Ectodermal cell (in vitro differentiated cells): ENCODE measurements around the gene DUSP28.
"Not testable (repeated sequence)": the region's sequence is repeated elsewhere in the genome, so short reads cannot be mapped to it uniquely, and the experiment has no call there.

ENCODE experiments used
- H3K27ac ChIP-seq: 2 replicates; pipeline ENCODE4 v1.7.0; 2013; ENCODE audit warnings: mild to moderate bottlenecking, low read depth, low read length; ENCODE audit not compliant: insufficient read depth, poor library complexity, severe bottlenecking
- H3K27me3 ChIP-seq: 2 replicates; pipeline ENCODE4 v1.7.0; 2013; ENCODE audit warnings: mild to moderate bottlenecking, low read length; ENCODE audit not compliant: insufficient read depth, control insufficient read depth, poor library complexity, severe bottlenecking
- H3K36me3 ChIP-seq: one replicate; pipeline ENCODE4 v1.7.0; 2013; ENCODE audit warnings: low read length; ENCODE audit not compliant: control insufficient read depth, insufficient read depth
- H3K4me1 ChIP-seq: one replicate; pipeline ENCODE4 v1.7.0; 2013; ENCODE audit warnings: low read length; ENCODE audit not compliant: control insufficient read depth, insufficient read depth
- H3K4me3 ChIP-seq: 2 replicates; pipeline ENCODE4 v1.7.0; 2013; ENCODE audit warnings: low read depth, low read length, control low read depth; ENCODE audit not compliant: insufficient read depth
- H3K9me3 ChIP-seq: 2 replicates; pipeline ENCODE4 v1.7.0; 2013; ENCODE audit warnings: mild to moderate bottlenecking, low read length, moderate library complexity; ENCODE audit not compliant: control insufficient read depth
- WGBS, 2 experiments: methylation state at CpG; one replicate each; pipeline ENCODE4 v1.1.7; 2013; ENCODE audit warnings: missing lambda C conversion rate in 2 of 2; 5-methylcytosine and 5-hydroxymethylcytosine counted together

Gene DUSP28

DNA sequence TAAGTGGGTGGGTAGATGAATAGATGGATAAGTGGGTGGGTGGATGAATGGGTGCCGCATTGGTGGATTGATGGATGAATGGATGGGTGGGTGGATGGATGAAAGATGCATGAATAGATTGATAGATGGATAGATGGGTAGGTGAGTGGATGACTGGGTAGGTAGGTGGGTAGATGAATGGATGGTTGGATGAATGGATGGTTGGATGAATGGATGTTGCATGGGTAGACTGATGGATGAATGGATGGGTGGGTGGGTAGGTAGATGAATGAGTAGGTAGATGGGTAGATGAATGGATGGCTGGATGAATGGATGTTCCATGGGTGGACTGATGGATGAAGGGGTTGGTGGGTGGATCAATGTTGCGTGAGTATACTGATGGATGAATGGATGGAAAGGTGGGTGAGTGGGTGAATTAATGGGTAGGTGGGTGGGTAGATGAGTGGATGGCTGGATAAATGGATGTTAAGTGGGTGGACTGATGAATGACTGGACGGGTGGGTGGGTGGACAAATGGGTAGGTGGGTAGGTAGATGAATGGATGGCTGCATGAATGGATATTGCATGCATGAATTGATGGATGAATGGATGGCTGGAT is 32.9 kb upstream of the DUSP28 start:
- no peaks in the 10 kb centered on the region for H3K9me3 ChIP-seq
- 83% methylated on average over 3 of the region's 3 CpGs for WGBS, 2 experiments
- peaks cover 6% of the 10 kb centered on the region for H3K36me3 ChIP-seq

DNA sequence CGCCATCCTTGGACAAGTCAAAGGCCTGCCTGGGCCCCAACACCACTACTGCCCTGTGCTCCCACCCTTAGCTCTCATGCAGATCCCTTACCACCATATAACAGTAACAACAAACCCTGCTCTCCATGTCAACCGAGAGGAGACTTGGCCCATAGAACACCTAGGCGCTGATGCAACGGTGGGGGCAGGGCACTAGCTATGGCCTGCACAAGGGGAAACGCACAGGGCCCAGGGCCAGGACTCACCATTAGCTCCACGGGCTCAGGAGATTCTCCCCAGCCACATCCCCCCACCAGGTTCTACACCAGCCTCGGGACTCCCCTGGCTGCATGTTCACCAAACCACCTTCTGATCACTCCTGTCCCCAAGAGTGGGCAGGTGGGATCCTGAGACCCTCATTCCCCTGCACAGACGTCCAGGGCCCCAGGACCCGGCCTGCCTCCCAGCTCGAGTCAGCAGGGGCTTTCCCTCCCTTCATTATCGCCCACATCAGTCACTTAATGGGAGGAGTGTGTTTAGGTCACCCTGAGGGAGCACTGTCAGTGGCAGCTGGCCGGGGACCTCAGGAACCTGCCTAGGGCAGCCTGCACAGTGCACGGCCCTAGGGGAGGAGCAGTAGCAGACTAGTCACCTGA is 31.6 kb upstream of the DUSP28 start:
- H3K4me1 ChIP-seq, result no peaks in the 10 kb centered on the region
- H3K27ac ChIP-seq, result no peak overlapping the region
- H3K36me3 ChIP-seq, result peaks cover 6% of the 10 kb centered on the region
- 91 to 92% methylated on average over 12 to 13 of the region's 13 CpGs for WGBS, 2 experiments
- H3K4me3 ChIP-seq, result no peak overlapping the region
- no peaks in the 10 kb centered on the region for H3K9me3 ChIP-seq
- H3K27me3 ChIP-seq, result no peaks in the 10 kb centered on the region

More for the DNA sequence above, 32.9 kb upstream of the DUSP28 start:
- H3K4me1 ChIP-seq, result no peaks in the 10 kb centered on the region
- H3K27me3 ChIP-seq, result no peaks in the 10 kb centered on the region
- H3K27ac ChIP-seq, result no peak overlapping the region
- H3K4me3 ChIP-seq, result no peak overlapping the region

DNA sequence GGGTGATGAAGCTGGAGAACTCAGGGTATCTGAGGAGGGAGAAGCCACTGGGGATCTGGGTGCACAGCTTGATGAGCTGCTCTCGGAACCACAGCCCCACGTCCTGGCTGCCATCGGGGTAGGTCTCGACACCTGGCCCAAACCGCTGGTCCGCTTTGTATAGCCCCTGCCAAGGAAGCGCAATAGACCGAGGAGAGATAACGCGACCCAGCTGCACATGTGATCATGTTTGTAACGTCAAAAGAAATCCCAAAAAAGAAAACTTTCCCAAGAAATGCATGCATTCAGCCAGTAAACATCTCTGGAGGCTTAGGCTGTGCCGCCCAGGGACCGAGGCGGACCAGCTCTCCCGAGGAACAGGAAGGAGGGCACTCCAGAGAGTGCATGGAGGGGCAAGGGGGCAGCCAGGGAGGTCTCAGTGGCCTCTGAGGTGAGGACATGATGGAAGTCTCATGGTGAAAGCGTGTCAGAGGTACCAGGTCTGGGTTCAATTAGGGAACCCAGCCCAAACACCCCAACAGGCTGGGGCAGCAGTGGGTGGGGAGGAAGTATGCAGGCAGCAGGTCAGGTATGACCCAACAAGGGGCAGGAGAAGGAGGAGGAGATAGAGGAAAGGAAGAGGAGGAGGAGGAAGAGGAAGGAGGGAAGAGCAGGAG is 30.7 kb upstream of the DUSP28 start:
- Histone ChIP-seq H3K4me3 (no peak overlapping the region), H3K9me3 (no peaks in the 10 kb centered on the region), H3K4me1 (no peaks in the 10 kb centered on the region), H3K27ac (no peak overlapping the region), H3K27me3 (no peaks in the 10 kb centered on the region), H3K36me3 (no peaks in the 10 kb centered on the region)
- 95 to 96% methylated on average over 16 of the region's 16 CpGs for WGBS, 2 experiments

DNA sequence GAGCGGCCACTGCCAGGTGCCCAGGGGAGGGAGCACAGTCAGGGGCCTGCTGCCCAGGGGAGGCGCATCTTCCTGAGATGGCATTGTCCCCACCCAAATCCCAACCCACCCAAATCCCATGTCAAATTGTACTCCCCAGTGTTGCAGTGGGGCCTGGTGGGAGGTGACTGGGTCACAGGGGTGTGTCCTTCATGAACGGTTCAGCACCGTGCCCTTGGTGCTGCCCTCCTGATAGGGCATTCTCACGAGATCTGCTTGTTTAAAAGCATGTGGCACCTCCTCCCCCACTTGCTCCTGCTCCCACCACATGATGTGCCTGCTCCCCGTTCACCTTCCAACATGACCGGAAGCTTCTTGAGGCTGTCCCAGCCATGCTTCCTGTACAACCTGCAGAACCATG is 30.0 kb upstream of the DUSP28 start:
- Histone ChIP-seq H3K4me1 (no peaks in the 10 kb centered on the region), H3K36me3 (no peaks in the 10 kb centered on the region), H3K4me3 (no peak overlapping the region), H3K27ac (no peak overlapping the region), H3K27me3 (no peaks in the 10 kb centered on the region), H3K9me3 (no peaks in the 10 kb centered on the region)
- WGBS, 2 experiments, result 93% methylated on average over 7 of the region's 7 CpGs

DNA sequence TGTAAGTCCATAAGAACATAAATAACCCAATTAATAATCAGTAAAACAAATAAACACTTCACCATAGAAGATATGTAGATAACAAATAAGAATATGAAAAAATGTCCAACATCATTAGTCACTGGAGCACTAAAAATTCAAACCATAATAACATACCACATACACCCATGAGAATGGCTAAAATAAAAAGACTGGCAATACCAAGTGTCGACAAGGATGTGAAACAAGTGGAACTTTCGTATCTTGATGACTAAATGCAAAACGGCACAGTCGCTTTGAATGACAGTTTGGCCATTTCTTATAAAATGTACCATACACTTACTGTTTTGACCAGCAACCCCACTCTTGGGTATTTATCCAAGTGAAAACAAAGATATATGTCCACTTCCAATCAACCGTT is 29.1 kb upstream of the DUSP28 start:
- no peaks in the 10 kb centered on the region for H3K27me3 ChIP-seq
- no peak overlapping the region for H3K27ac ChIP-seq
- WGBS, 2 experiments, result 95 to 98% methylated on average over 4 of the region's 5 CpGs
- H3K4me1 ChIP-seq, result no peaks in the 10 kb centered on the region
- no peak overlapping the region for H3K4me3 ChIP-seq
- H3K9me3 ChIP-seq, result no peaks in the 10 kb centered on the region
- H3K36me3 ChIP-seq, result no peaks in the 10 kb centered on the region

DNA sequence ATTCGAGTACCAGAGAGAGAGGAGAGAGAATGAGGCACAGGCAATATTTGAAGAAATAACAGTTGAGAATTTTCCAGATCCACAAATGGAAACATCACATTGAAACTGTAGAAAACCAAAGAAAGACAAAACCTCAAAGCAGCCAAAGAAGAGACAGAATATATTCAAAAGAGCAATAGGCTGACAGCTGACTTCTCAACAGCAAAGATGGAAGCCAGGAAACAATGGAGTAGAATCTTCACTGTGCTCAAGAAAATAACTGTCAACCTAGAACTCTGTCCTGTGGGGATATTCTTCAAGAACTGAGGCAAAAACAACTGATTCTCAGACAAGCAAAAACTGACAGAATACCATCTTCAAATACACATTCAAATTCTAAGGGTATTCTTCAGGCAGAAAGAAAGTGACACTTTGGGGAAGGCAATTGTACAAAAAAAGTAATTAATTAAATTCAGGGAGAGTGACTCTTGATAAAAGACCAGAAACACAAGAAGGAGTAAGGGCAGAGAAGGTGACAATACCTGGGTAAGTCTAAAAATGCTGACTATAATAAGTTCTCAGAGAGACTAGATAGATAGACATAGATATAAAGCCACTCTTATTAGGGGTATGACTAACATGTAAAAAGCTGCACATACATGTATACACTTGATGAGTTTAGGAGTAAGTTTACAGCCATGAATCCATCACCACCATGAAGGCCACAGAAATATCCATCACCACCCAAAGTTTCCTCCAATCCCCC is 28.0 kb upstream of the DUSP28 start:
- no peaks in the 10 kb centered on the region for H3K4me1 ChIP-seq
- no peaks in the 10 kb centered on the region for H3K9me3 ChIP-seq
- no peaks in the 10 kb centered on the region for H3K36me3 ChIP-seq
- 100% methylated on average over 1 of the region's 1 CpG for WGBS, 2 experiments
- no peak overlapping the region for H3K4me3 ChIP-seq
- H3K27ac ChIP-seq, result no peak overlapping the region
- no peaks in the 10 kb centered on the region for H3K27me3 ChIP-seq

DNA sequence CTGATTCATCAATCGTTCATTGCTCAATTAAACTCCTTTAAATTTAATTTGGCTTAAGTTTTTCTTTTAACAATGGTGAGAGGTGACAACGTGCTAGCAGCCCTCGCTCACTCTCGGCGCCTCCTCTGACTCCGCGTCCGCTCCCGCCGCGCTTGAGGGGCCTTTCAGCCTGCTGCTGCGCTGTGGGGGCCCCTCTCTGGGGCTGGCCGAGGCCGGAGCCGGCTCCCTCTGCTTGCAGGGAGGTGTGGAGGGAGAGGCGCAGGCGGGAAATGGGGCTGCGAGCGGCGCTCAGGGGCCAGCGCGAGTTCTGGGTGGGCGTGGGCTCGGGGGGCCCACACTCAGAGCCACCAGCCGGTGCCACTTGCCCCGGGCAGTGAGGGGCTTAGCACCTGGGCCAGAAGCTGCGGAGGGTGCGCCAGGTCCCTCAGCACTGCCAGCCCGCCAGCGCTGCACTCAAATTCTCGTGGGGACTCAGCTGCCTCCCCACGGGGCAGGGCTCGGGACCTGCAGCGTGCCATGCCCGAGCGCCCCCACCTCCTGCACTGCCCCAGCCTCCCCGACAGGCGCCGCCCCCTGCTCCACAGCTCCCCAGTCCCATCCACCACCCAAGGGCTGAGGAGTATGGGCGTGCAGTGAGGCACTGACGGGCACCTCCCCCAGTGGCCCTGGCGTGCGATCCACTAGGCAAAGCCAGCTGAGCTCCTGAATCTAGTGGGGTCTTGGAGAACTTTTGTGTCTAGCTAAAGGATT is 22.0 kb upstream of the DUSP28 start:
- H3K27me3 ChIP-seq, result no peaks in the 10 kb centered on the region
- 93 to 95% methylated on average over 43 of the region's 43 CpGs for WGBS, 2 experiments
- H3K4me3 ChIP-seq, result no peak overlapping the region
- H3K27ac ChIP-seq, result no peak overlapping the region
- H3K4me1 ChIP-seq, result no peaks in the 10 kb centered on the region
- no peaks in the 10 kb centered on the region for H3K36me3 ChIP-seq
- H3K9me3 ChIP-seq, result no peaks in the 10 kb centered on the region

DNA sequence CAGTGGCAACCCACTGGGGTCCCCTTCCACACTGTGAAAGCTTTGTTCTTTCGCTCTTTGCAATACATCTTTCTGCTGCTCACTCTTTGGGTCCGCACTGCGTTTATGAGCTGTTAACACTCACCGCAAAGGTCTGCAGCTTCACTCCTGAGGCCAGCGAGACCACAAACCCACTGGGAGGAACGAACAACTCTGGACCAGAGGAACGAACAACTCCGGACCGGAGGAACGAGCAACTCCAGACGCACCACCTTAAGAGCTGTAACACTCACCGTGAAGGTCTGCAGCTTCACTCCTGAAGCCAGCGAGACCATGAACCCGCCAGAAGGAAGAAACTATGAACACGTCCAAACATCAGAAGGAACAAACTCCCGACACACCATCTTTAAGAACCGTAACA is 21.1 kb upstream of the DUSP28 start:
- not testable (repeated sequence) for H3K27me3 ChIP-seq, H3K4me3 ChIP-seq, H3K27ac ChIP-seq, H3K4me1 ChIP-seq, H3K36me3 ChIP-seq, H3K9me3 ChIP-seq
- WGBS, 2 experiments, result 93 to 94% methylated on average over 17 of the region's 17 CpGs

DNA sequence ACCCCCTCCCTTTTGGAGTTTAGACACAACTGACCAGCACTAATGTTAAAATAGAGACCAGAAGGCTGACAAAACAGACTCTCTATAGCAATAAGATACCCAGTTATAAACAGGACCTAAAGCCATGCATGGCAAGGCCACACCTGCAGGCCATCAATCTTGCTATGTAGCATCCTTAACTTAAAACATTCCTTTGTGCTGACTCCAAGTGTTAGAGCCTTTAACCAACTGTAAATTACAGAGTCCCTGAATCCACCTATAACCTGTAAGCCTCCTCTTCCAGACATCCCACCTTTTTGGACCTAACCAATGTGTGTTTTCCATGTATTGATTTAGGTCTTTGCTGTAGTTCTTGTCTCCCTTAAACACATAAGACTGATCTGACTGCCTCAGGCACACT is 20.3 kb upstream of the DUSP28 start:
- Histone ChIP-seq H3K27me3 (no peaks in the 10 kb centered on the region), H3K4me3 (no peak overlapping the region), H3K36me3 (no peaks in the 10 kb centered on the region), H3K4me1 (no peaks in the 10 kb centered on the region), H3K27ac (no peak overlapping the region), H3K9me3 (no peaks in the 10 kb centered on the region)

DNA sequence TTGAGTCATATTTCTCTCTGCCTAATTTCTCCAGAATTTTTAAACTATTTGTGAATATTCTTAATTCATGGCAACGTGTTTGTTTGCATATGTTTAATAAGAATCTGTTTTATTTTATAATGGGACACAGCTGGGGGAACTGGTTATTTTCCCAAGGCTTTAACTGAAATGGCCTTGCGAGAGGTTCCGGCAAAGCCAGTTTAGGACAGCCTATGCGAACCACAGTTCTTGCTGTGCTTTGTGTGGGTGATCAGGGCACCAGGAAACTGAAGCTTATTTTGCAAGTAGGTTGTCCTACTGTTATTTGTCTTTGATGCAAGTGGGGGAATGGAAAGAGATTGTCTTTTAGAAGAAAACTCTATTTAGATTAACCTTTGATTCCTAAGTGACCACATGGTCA is 8.9 kb upstream of the DUSP28 start:
- Histone ChIP-seq H3K36me3 (peaks cover 5% of the 10 kb centered on the region), H3K27ac (no peak overlapping the region), H3K4me1 (no peaks in the 10 kb centered on the region), H3K9me3 (no peaks in the 10 kb centered on the region), H3K27me3 (no peaks in the 10 kb centered on the region), H3K4me3 (no peak overlapping the region)
- 95% methylated on average over 4 of the region's 4 CpGs for WGBS, 2 experiments
